GM12865 (cell line): ENCODE measurements around the gene GRIN3A.
"Not testable (repeated sequence)": the region's sequence is repeated elsewhere in the genome, so short reads cannot be mapped to it uniquely, and the experiment has no call there.

Experiments
- DNase-seq: peaks from one replicate; pipeline ENCODE4 v3.0.0; 2010; ENCODE audit warnings: low read depth
- H3K4me3 ChIP-seq: 2 replicates; pipeline ENCODE4 v1.5.1; 2011; ENCODE audit warnings: mild to moderate bottlenecking, low read depth, low read length, control low read depth
- CTCF ChIP-seq: IDR thresholded peaks from 2 replicates; pipeline ENCODE4 v1.5.1; 2011; ENCODE audit warnings: low read length, control low read depth, low read depth, inconsistent platforms; ENCODE audit not compliant: insufficient read depth; ENCODE audit errors: missing control alignments

The GRIN3A gene

GRCh38 chr9:101594796-101595195, 143.7 kb downstream of the GRIN3A start, which contains the start of gene PPP3R2:
PPP3R2 (minus strand) TSS chr9:101594969; CDS start chr9:101594921, 48 bp downstream.
- TF ChIP-seq CTCF, result no peak
- DNase-seq, result no peak
- no peak within 1 kb of the TSS for H3K4me3 ChIP-seq

GRCh38 chr9:101593345-101593744, 145.1 kb downstream of the GRIN3A start:
- DNase-seq, result no peak

GRCh38 chr9:101592788-101593187, 145.7 kb downstream of the GRIN3A start:
- no peak for DNase-seq
- no peak for TF ChIP-seq CTCF
- no peak overlapping the region for H3K4me3 ChIP-seq

More at GRCh38 chr9:101593345-101593744, 145.1 kb downstream of the GRIN3A start:
- no peak overlapping the region for H3K4me3 ChIP-seq
- no peak for TF ChIP-seq CTCF

- no peak for DNase-seq
- TF ChIP-seq CTCF, result no peak
- no peak overlapping the region for H3K4me3 ChIP-seq
Observed at GRCh38 chr9:101591787-101592446, 146.5 kb downstream of the GRIN3A start.

GRCh38 chr9:101590901-101591300, 147.5 kb downstream of the GRIN3A start:
- DNase-seq, result no peak
- no peak overlapping the region for H3K4me3 ChIP-seq
- no peak for TF ChIP-seq CTCF

- not testable (repeated sequence) for H3K4me3 ChIP-seq, DNase-seq
Observed at GRCh38 chr9:101590074-101590473, 148.4 kb downstream of the GRIN3A start.

GRCh38 chr9:101587332-101588043, 151.0 kb downstream of the GRIN3A start:
- H3K4me3 ChIP-seq, result no peak overlapping the region
- DNase-seq, result no peak
- TF ChIP-seq CTCF, result no peak
